Sigmoid colon (tissue), 4 donors: ENCODE results near the gene MRPL21.

ENCODE experiments used
- CTCF ChIP-seq, 4 experiments: fragments of 450-650 bp in 3 of 4; fragments of 200-600 bp in 1 of 4; IDR thresholded peaks; one replicate each; pipeline ENCODE4 v1.5.1; 2016 to 2019; ENCODE audit warnings: antibody characterized with exemption in 4 of 4, mild to moderate bottlenecking in 3 of 4, moderate library complexity in 2 of 4
- EP300 ChIP-seq, 4 donors: sonication (generic); formaldehyde crosslinking; IDR thresholded peaks; one replicate each; pipeline ENCODE4 v1.6.1; 2017; ENCODE audit warnings: antibody characterized with exemption in 4 of 4
- POLR2A ChIP-seq, 2 donors: fragments of 450-650 bp; IDR thresholded peaks; one replicate each; pipeline ENCODE4 v1.6.1; 2016; ENCODE audit warnings: antibody characterized with exemption in 2 of 2, mild to moderate bottlenecking in 2 of 2, moderate library complexity in 2 of 2
- POLR2AphosphoS5 ChIP-seq, 4 donors: sonication (generic); formaldehyde crosslinking; IDR thresholded peaks; one replicate each; pipeline ENCODE4 v1.6.1; 2017; ENCODE audit warnings: antibody characterized with exemption in 4 of 4

GRCh38 chr11:68935516-68936357 is 32.1 kb upstream of the MRPL21 start:
- TF ChIP-seq CTCF (IDR thresholded peaks at IDR 0.05) (no peak), POLR2A (IDR thresholded peaks at IDR 0.05) (no peak), EP300 (IDR thresholded peaks at IDR 0.05) (no peak), POLR2AphosphoS5 (IDR thresholded peaks at IDR 0.05) (peak; percentile 18 to 53 (median 31))
